ENCODE measurements around the gene TGFB1I1. TPM values are rescaled to one million over a fixed set of nuclear protein-coding genes. Genes with fewer than 3 reads are reported as not detected.
A peak's percentile ranks its signal among the peaks of the same experiment; 100 is the strongest.

TGFB1I1 gene
- total and polyA plus RNA-seq, 7 experiments from 2014 or later: 0.29 to 1.5 (median 0.49) TPM

- Mint-ChIP-seq H3K27ac (no peak overlapping the region), H3K9me3 (peaks cover 0 to 1% (median 0%) of the 10 kb centered on the region in 11 donors), H3K36me3 (no peaks in the 10 kb centered on the region), H3K4me1 (peaks cover 9 to 31% (median 26%) of the 10 kb centered on the region in 7 donors), H3K27me3 (peaks cover 0 to 57% (median 14%) of the 10 kb centered on the region in 5 donors), H3K4me3 (peak overlapping the region in 7 of 10 donors; percentile 17 to 81 (median 63))
- Histone ChIP-seq H3K36me3 (ENCODE audit: control insufficient read depth in 2 of 3, insufficient read depth in 3 of 3, low read length in 3 of 3) (no peaks in the 10 kb centered on the region), H3K4me3 (ENCODE audit: low read length) (no peak overlapping the region), H3K4me1 (ENCODE audit: control insufficient read depth in 2 of 2, insufficient read depth in 2 of 2, low read length in 2 of 2) (peaks cover 4 to 6% of the 10 kb centered on the region in 2 donors), H3K27me3 (ENCODE audit: control insufficient read depth in 2 of 2, insufficient read depth in 2 of 2, low read length in 2 of 2) (no peaks in the 10 kb centered on the region), H3K27ac (ENCODE audit: low read depth, low read length) (no peak overlapping the region), H3K9me3 (ENCODE audit: control insufficient read depth in 2 of 3, low read length in 3 of 3) (no peaks in the 10 kb centered on the region)
- POLR2A ChIA-PET: interaction anchor here (7.8 kb wide), 1 partner anchor 15 kb away, joined by 69 read pairs; the partner anchor contains the start of gene ARMC5
- ATAC-seq (no peak), DNase-seq (no peak)
- intact Hi-C loops (cut with micrococcal nuclease): no loop called here
- CTCF ChIA-PET: interaction anchor here (3.2 kb wide), 1 partner anchor 13 kb away, joined by 17 read pairs; no protein-coding TSS in a partner anchor
These were observed 1.5 kb downstream of the TGFB1I1 start for GRCh38 chr16:31473264-31473984.

GRCh38 chr16:31474173-31474714, 2.3 kb downstream of the TGFB1I1 start:
- H3K27me3 Mint-ChIP-seq: peaks cover 0 to 63% (median 14%) of the 10 kb centered on the region in 5 donors
- Histone ChIP-seq H3K4me3 (ENCODE audit: low read length) (no peak overlapping the region), H3K27me3 (ENCODE audit: control insufficient read depth in 2 of 2, insufficient read depth in 2 of 2, low read length in 2 of 2) (no peaks in the 10 kb centered on the region), H3K4me1 (ENCODE audit: control insufficient read depth in 2 of 2, insufficient read depth in 2 of 2, low read length in 2 of 2) (peaks cover 4 to 6% of the 10 kb centered on the region in 2 donors), H3K27ac (ENCODE audit: low read depth, low read length) (no peak overlapping the region), H3K36me3 (ENCODE audit: control insufficient read depth in 2 of 3, insufficient read depth in 3 of 3, low read length in 3 of 3) (no peaks in the 10 kb centered on the region), H3K9me3 (ENCODE audit: control insufficient read depth in 2 of 3, low read length in 3 of 3) (no peaks in the 10 kb centered on the region)
- H3K27ac Mint-ChIP-seq: no peak overlapping the region
- peak overlapping the region in 1 of 10 donors; percentile 56 for H3K4me3 Mint-ChIP-seq
- no peak for DNase-seq
- ATAC-seq: no peak
- peaks cover 8 to 31% (median 23%) of the 10 kb centered on the region in 7 donors for H3K4me1 Mint-ChIP-seq
- ChIA-PET POLR2A (interaction anchor here (0.6 to 7.8 kb wide), 5 partner anchors 15 to 478 kb away, joined by 3 to 69 read pairs (median 3); partner anchors contain the start of genes ARMC5, ZNF267, ZNF646 and ZNF668), CTCF (interaction anchor here (3.2 kb wide), 1 partner anchor 13 kb away, joined by 17 read pairs; no protein-coding TSS in a partner anchor)
- intact Hi-C loops (cut with micrococcal nuclease): no loop called here
- H3K36me3 Mint-ChIP-seq: no peaks in the 10 kb centered on the region
- peaks cover 0 to 1% (median 0%) of the 10 kb centered on the region in 11 donors for H3K9me3 Mint-ChIP-seq

GRCh38 chr16:31474773-31475738, 3.1 kb downstream of the TGFB1I1 start:
- ChIA-PET CTCF (interaction anchor here (3.2 kb wide), 1 partner anchor 14 kb away, joined by 17 read pairs; no protein-coding TSS in a partner anchor), POLR2A (interaction anchor here (0.6 to 7.8 kb wide), 5 partner anchors 16 to 433 kb away, joined by 3 to 69 read pairs (median 4); partner anchors contain the start of genes ARMC5, ZNF267, ZNF646 and ZNF668)
- H3K4me1 Mint-ChIP-seq: peaks cover 8 to 31% (median 22%) of the 10 kb centered on the region in 7 donors
- no peak overlapping the region for H3K27ac ChIP-seq (ENCODE audit: low read depth, low read length)
- DNase-seq (no peak), ATAC-seq (no peak)
- no peak overlapping the region for H3K27ac Mint-ChIP-seq
- H3K9me3 ChIP-seq (ENCODE audit: control insufficient read depth in 2 of 3, low read length in 3 of 3): no peaks in the 10 kb centered on the region
- H3K4me3 ChIP-seq (ENCODE audit: low read length): no peak overlapping the region
- no peaks in the 10 kb centered on the region for H3K36me3 Mint-ChIP-seq
- H3K36me3 ChIP-seq (ENCODE audit: control insufficient read depth in 2 of 3, insufficient read depth in 3 of 3, low read length in 3 of 3): no peaks in the 10 kb centered on the region
- peaks cover 0 to 1% (median 0%) of the 10 kb centered on the region in 11 donors for H3K9me3 Mint-ChIP-seq
- H3K4me1 ChIP-seq (ENCODE audit: control insufficient read depth in 2 of 2, insufficient read depth in 2 of 2, low read length in 2 of 2): peaks cover 4 to 6% of the 10 kb centered on the region in 2 donors
- H3K4me3 Mint-ChIP-seq: peak overlapping the region in 5 of 10 donors; percentile 22 to 91 (median 38)
- intact Hi-C loops (cut with micrococcal nuclease): loop anchor here in 1 of 2 donors (5.0 kb wide), 1 partner anchor 237 kb away; a partner anchor contains a TSS
- peaks cover 0 to 69% (median 14%) of the 10 kb centered on the region in 5 donors for H3K27me3 Mint-ChIP-seq
- H3K27me3 ChIP-seq (ENCODE audit: control insufficient read depth in 2 of 2, insufficient read depth in 2 of 2, low read length in 2 of 2): no peaks in the 10 kb centered on the region

- Mint-ChIP-seq H3K27ac (peak overlapping the region in 5 of 9 donors; percentile 62 to 83 (median 81)), H3K36me3 (no peaks in the 10 kb centered on the region), H3K27me3 (peaks cover 0 to 69% (median 14%) of the 10 kb centered on the region in 5 donors), H3K9me3 (no peaks in the 10 kb centered on the region), H3K4me3 (peak overlapping the region; percentile 75 to 91 (median 84)), H3K4me1 (peaks cover 8 to 32% (median 22%) of the 10 kb centered on the region in 7 donors)
- H3K27me3 ChIP-seq (ENCODE audit: control insufficient read depth in 2 of 2, insufficient read depth in 2 of 2, low read length in 2 of 2): no peaks in the 10 kb centered on the region
- H3K4me1 ChIP-seq (ENCODE audit: control insufficient read depth in 2 of 2, insufficient read depth in 2 of 2, low read length in 2 of 2): peaks cover 4 to 6% of the 10 kb centered on the region in 2 donors
- ATAC-seq (no peak), DNase-seq (no peak)
- H3K27ac ChIP-seq (ENCODE audit: low read depth, low read length): no peak overlapping the region
- ChIA-PET POLR2A (interaction anchor here (1.0 to 7.8 kb wide), 7 partner anchors 12 to 402 kb away, joined by 3 to 69 read pairs (median 5); partner anchors contain the start of genes ARMC5, RUSF1, ZNF646 and ZNF668), CTCF (interaction anchor here (3.2 kb wide), 1 partner anchor 15 kb away, joined by 17 read pairs; no protein-coding TSS in a partner anchor)
- no peaks in the 10 kb centered on the region for H3K9me3 ChIP-seq (ENCODE audit: control insufficient read depth in 2 of 3, low read length in 3 of 3)
- intact Hi-C loops (cut with micrococcal nuclease): loop anchor here (1.0 to 5.0 kb wide), 2 partner anchors 17 to 236 kb away; partner anchors contain the start of gene ARMC5 (in 1 of the 2)
- no peaks in the 10 kb centered on the region for H3K36me3 ChIP-seq (ENCODE audit: control insufficient read depth in 2 of 3, insufficient read depth in 3 of 3, low read length in 3 of 3)
- H3K4me3 ChIP-seq (ENCODE audit: low read length): peak overlapping the region; percentile 65
These were observed 4.0 kb downstream of the TGFB1I1 start for GRCh38 chr16:31475946-31476302.

GRCh38 chr16:31476303-31477219, 4.6 kb downstream of the TGFB1I1 start:
- CTCF ChIA-PET: interaction anchor here (0.9 to 3.2 kb wide), 3 partner anchors 16 to 392 kb away, joined by 3 to 17 read pairs (median 3); partner anchors contain the start of gene ARMC5
- peak overlapping the region; percentile 65 for H3K4me3 ChIP-seq (ENCODE audit: low read length)
- H3K36me3 Mint-ChIP-seq: no peaks in the 10 kb centered on the region
- POLR2A ChIA-PET: interaction anchor here (0.7 to 7.8 kb wide), 9 partner anchors 11 to 519 kb away, joined by 3 to 69 read pairs (median 4); partner anchors contain the start of genes ARMC5, RUSF1 and SETD1A
- no peaks in the 10 kb centered on the region for H3K9me3 ChIP-seq (ENCODE audit: control insufficient read depth in 2 of 3, low read length in 3 of 3)
- peaks cover 0 to 63% (median 11%) of the 10 kb centered on the region in 5 donors for H3K27me3 Mint-ChIP-seq
- peak overlapping the region; percentile 65 for H3K27ac ChIP-seq (ENCODE audit: low read depth, low read length)
- intact Hi-C loops (cut with micrococcal nuclease): loop anchor here (1.0 to 5.0 kb wide), 5 partner anchors 11 to 236 kb away; partner anchors contain the start of genes ARMC5 (in 2 of the 2) and RUSF1 (in 1 of the 2)
- peaks cover 8 to 30% (median 19%) of the 10 kb centered on the region in 7 donors for H3K4me1 Mint-ChIP-seq
- H3K27ac Mint-ChIP-seq: peak overlapping the region in 8 of 9 donors; percentile 58 to 83 (median 79)
- no peaks in the 10 kb centered on the region for H3K9me3 Mint-ChIP-seq
- ATAC-seq: peak; percentile 93
- H3K36me3 ChIP-seq (ENCODE audit: control insufficient read depth in 2 of 3, insufficient read depth in 3 of 3, low read length in 3 of 3): no peaks in the 10 kb centered on the region
- no peaks in the 10 kb centered on the region for H3K27me3 ChIP-seq (ENCODE audit: control insufficient read depth in 2 of 2, insufficient read depth in 2 of 2, low read length in 2 of 2)
- DNase-seq: peak; percentile 60 to 85 (median 77)
- peak overlapping the region; percentile 75 to 91 (median 84) for H3K4me3 Mint-ChIP-seq
- H3K4me1 ChIP-seq (ENCODE audit: control insufficient read depth in 2 of 2, insufficient read depth in 2 of 2, low read length in 2 of 2): peaks cover 2 to 6% of the 10 kb centered on the region in 2 donors
